Endodermal cell (in vitro differentiated cells): ENCODE data around the gene SEMA3A. TPM values are rescaled to one million over a fixed set of nuclear protein-coding genes. Genes with fewer than 3 reads are reported as not detected.

Experiments used
- DNase-seq: peaks from one replicate; pipeline ENCODE4 v3.0.0-alpha.2; 2017
- H3K27ac ChIP-seq: 2 replicates; pipeline ENCODE4 v1.5.1; 2013; ENCODE audit warnings: mild to moderate bottlenecking, low read depth, low read length, moderate library complexity
- H3K27me3 ChIP-seq: 2 replicates; pipeline ENCODE4 v1.6.1; 2013; ENCODE audit warnings: mild to moderate bottlenecking, low read length, moderate library complexity; ENCODE audit not compliant: insufficient read depth, control insufficient read depth, poor library complexity, severe bottlenecking
- H3K36me3 ChIP-seq: 2 replicates; pipeline ENCODE4 v1.7.0; 2013; ENCODE audit warnings: mild to moderate bottlenecking, low read length, moderate library complexity; ENCODE audit not compliant: control insufficient read depth, insufficient read depth
- H3K4me1 ChIP-seq: one replicate; pipeline ENCODE4 v1.7.0; 2013; ENCODE audit warnings: low read length; ENCODE audit not compliant: control insufficient read depth, insufficient read depth
- H3K4me3 ChIP-seq: 2 replicates; pipeline ENCODE4 v1.5.1; 2013; ENCODE audit warnings: mild to moderate bottlenecking, low read length, moderate library complexity
- H3K9ac ChIP-seq: 2 replicates; pipeline ENCODE4 v1.6.1; 2013; ENCODE audit warnings: mild to moderate bottlenecking, low read length, moderate library complexity; ENCODE audit not compliant: poor library complexity, severe bottlenecking; ENCODE audit errors: extremely low read depth
- H3K9me3 ChIP-seq: 2 replicates; pipeline ENCODE4 v1.6.1; 2013; ENCODE audit warnings: mild to moderate bottlenecking, low read length, moderate library complexity; ENCODE audit not compliant: control insufficient read depth
- H3K27ac Mint-ChIP-seq: 2 replicates; pipeline ENCODE4 v1.8.0; 2020; ENCODE audit warnings: mixed read lengths
- H3K27me3 Mint-ChIP-seq: 2 replicates; pipeline ENCODE4 v1.8.0; 2021; ENCODE audit warnings: mild to moderate bottlenecking, mixed read lengths; ENCODE audit not compliant: insufficient read depth
- H3K36me3 Mint-ChIP-seq: 2 replicates; pipeline ENCODE4 v1.8.0; 2020; ENCODE audit warnings: low read depth, mixed read lengths
- H3K4me1 Mint-ChIP-seq: 2 replicates; pipeline ENCODE4 v1.8.0; 2020; ENCODE audit warnings: mixed read lengths
- H3K4me3 Mint-ChIP-seq: 2 replicates; pipeline ENCODE4 v1.8.0; 2020; ENCODE audit warnings: mild to moderate bottlenecking, moderate library complexity, mixed read lengths
- H3K9me3 Mint-ChIP-seq: 2 replicates; pipeline ENCODE4 v1.8.0; 2020; ENCODE audit warnings: mild to moderate bottlenecking, mixed read lengths
- CTCF ChIP-seq: fragments of 200-600 bp; sonication (generic); conservative IDR thresholded peaks from 2 replicates; pipeline ENCODE4 v1.5.0; 2021; ENCODE audit warnings: antibody characterized with exemption, mild to moderate bottlenecking
- WGBS, 2 experiments: methylation state at CpG; one replicate each; pipeline versions ENCODE4 v1.1.5 to v1.1.7; 2013; ENCODE audit warnings: missing lambda C conversion rate in 2 of 2, mixed read lengths in 1 of 2; ENCODE audit not compliant: insufficient coverage in 1 of 2, insufficient read length in 1 of 2; 5-methylcytosine and 5-hydroxymethylcytosine counted together
- total RNA-seq, 2 donors: library from RNA; stranded (reverse); fragmentation: NEBNext Ultra II Directional in 1 of 2; extraction: Animal tissue kit (Norgen Biotek cat#: 25700) in 1 of 2; gene quantifications; 2 replicates in 1 of 2; 3 replicates in 1 of 2; pipeline ENCODE4 v1.2.1, GENCODE V29; 2021

The SEMA3A gene
- total RNA-seq, 2 donors from 2014 or later = 43.5 to 72.8 TPM

- no peak overlapping the region for H3K9ac ChIP-seq
- H3K4me3 ChIP-seq = no peak overlapping the region
- WGBS, 2 experiments = 91 to 100% methylated on average over 1 of the region's 1 CpG
- TF ChIP-seq CTCF = no peak
- Mint-ChIP-seq H3K4me1 (no peaks in the 10 kb centered on the region), H3K9me3 (peaks cover 21% of the 10 kb centered on the region), H3K27ac (no peak overlapping the region), H3K27me3 (no peaks in the 10 kb centered on the region), H3K4me3 (no peak overlapping the region), H3K36me3 (no peaks in the 10 kb centered on the region)
- H3K9me3 ChIP-seq = peaks cover 8% of the 10 kb centered on the region
- DNase-seq = no peak
- H3K27me3 ChIP-seq = no peaks in the 10 kb centered on the region
- H3K36me3 ChIP-seq = no peaks in the 10 kb centered on the region
- no peak overlapping the region for H3K27ac ChIP-seq
- no peaks in the 10 kb centered on the region for H3K4me1 ChIP-seq
Observed at GRCh38 chr7:84237533-84238173, 43.1 kb upstream of the SEMA3A start.

- H3K9ac ChIP-seq = no peak overlapping the region
- DNase-seq = no peak
- Mint-ChIP-seq H3K27me3 (no peaks in the 10 kb centered on the region), H3K4me1 (peaks cover 2% of the 10 kb centered on the region), H3K27ac (no peak overlapping the region), H3K4me3 (no peak overlapping the region), H3K9me3 (peaks cover 13% of the 10 kb centered on the region), H3K36me3 (no peaks in the 10 kb centered on the region)
- H3K27me3 ChIP-seq = no peaks in the 10 kb centered on the region
- H3K36me3 ChIP-seq = no peaks in the 10 kb centered on the region
- TF ChIP-seq CTCF = no peak
- H3K4me1 ChIP-seq = no peaks in the 10 kb centered on the region
- H3K4me3 ChIP-seq = no peak overlapping the region
- peaks cover 8% of the 10 kb centered on the region for H3K9me3 ChIP-seq
- no peak overlapping the region for H3K27ac ChIP-seq
- 97 to 100% methylated on average over 1 to 3 of the region's 3 CpGs for WGBS, 2 experiments
Observed at GRCh38 chr7:84236398-84236797, 41.8 kb upstream of the SEMA3A start.

GRCh38 chr7:84232646-84233045, 38.1 kb upstream of the SEMA3A start:
- no peak overlapping the region for H3K4me3 Mint-ChIP-seq

More at GRCh38 chr7:84232646-84233045, 38.1 kb upstream of the SEMA3A start:
- TF ChIP-seq CTCF = peak; percentile 64
- no peaks in the 10 kb centered on the region for H3K9me3 Mint-ChIP-seq
- H3K27ac Mint-ChIP-seq = no peak overlapping the region
- no peaks in the 10 kb centered on the region for H3K36me3 Mint-ChIP-seq
- Histone ChIP-seq H3K36me3 (no peaks in the 10 kb centered on the region), H3K9me3 (no peaks in the 10 kb centered on the region), H3K27ac (no peak overlapping the region), H3K4me1 (no peaks in the 10 kb centered on the region), H3K9ac (no peak overlapping the region), H3K27me3 (no peaks in the 10 kb centered on the region), H3K4me3 (no peak overlapping the region)
- 88 to 94% methylated on average over 1 of the region's 1 CpG for WGBS, 2 experiments
- no peaks in the 10 kb centered on the region for H3K27me3 Mint-ChIP-seq
- peaks cover 16% of the 10 kb centered on the region for H3K4me1 Mint-ChIP-seq
- DNase-seq = no peak
